PC-9 (cell line): ENCODE data around the gene PIK3C2A.

Experiments
- EZH2 ChIP-seq: fragments of 200-600 bp; sonication (generic); IDR thresholded peaks from 2 replicates; pipeline ENCODE4 v1.8.0; 2017; ENCODE audit warnings: antibody characterized with exemption, low read depth
- TF ChIP-seq, protein P1 (sequence below): fragments of 200-600 bp; sonication (generic); conservative IDR thresholded peaks from 2 replicates; pipeline ENCODE4 v1.6.1; 2017; ENCODE audit warnings: mixed run types, antibody characterized with exemption, mild to moderate bottlenecking, moderate library complexity

DNA sequence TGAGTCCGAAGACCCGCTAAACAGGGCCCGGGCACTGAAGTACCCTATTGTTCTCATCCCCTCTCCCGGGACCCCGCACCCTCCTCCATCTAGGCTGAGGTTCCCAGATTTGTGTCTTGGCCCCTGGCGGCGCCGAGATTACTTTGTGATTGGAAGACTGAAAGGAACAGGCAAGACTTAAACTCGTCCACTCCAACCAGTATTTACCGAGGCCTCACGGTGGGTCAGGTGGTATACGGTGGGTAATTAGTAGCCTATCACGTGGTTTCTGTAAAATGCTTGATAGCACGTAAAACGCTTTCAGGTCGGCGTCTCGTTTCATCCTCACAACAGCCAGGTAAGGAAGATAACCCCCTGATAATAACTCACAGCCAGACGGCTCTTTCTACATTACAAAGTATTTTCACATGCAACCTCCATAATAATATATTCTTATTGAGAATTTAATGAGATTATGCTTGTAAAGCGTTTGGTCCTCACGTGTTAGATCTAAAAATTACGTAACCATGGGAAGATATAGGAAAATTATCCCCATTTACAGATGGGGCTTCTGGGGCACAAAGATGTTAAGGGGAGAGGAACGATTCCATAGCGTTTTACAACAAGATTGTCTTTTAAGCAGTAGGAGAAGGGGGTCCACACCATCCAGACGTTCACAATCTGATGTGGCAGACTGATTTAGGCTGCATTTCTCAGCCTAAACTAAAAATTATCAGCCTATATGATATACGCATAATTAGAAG, 642 bp upstream of the PIK3C2A start:
- TF ChIP-seq, protein P1, sequence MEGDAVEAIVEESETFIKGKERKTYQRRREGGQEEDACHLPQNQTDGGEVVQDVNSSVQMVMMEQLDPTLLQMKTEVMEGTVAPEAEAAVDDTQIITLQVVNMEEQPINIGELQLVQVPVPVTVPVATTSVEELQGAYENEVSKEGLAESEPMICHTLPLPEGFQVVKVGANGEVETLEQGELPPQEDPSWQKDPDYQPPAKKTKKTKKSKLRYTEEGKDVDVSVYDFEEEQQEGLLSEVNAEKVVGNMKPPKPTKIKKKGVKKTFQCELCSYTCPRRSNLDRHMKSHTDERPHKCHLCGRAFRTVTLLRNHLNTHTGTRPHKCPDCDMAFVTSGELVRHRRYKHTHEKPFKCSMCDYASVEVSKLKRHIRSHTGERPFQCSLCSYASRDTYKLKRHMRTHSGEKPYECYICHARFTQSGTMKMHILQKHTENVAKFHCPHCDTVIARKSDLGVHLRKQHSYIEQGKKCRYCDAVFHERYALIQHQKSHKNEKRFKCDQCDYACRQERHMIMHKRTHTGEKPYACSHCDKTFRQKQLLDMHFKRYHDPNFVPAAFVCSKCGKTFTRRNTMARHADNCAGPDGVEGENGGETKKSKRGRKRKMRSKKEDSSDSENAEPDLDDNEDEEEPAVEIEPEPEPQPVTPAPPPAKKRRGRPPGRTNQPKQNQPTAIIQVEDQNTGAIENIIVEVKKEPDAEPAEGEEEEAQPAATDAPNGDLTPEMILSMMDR = no peak
- TF ChIP-seq EZH2 = no peak
